Measurements from ENCODE around the gene CD79B. TPM values are rescaled to one million over a fixed set of nuclear protein-coding genes. Genes with fewer than 3 reads are reported as not detected.

The CD79B gene
- total and polyA plus RNA-seq, 10 of the 15 experiments (the other 5 are each of a cell fraction or from before 2014, with no cell fraction given): 17.5 to 148 (median 79.1) TPM

GRCh38 chr17:63960430-63960829 lies 28.3 kb upstream of the CD79B start:
- H3K9ac ChIP-seq (ENCODE audit: control insufficient read depth, insufficient read depth, low read length): no peak overlapping the region
- in situ Hi-C loops (cut with MboI): no loop called here
- no peaks in the 10 kb centered on the region for H3K4me1 ChIP-seq (ENCODE audit: control insufficient read depth, insufficient read depth, low read length)
- no peak overlapping the region for H3K4me2 ChIP-seq (ENCODE audit: control insufficient read depth, insufficient read depth)
- DNase-seq (ENCODE audit: low read depth, low spot score) (no peak), ATAC-seq (no peak), FAIRE-seq (no peak)
- no peaks in the 10 kb centered on the region for H3K79me2 ChIP-seq (ENCODE audit: control insufficient read depth, insufficient read depth, low read length)
- H3K9me3 ChIP-seq (replicated peaks; ENCODE audit: control insufficient read depth, insufficient read depth, low read length): no peaks in the 10 kb centered on the region
- WGBS (ENCODE audit: insufficient coverage, insufficient replicate concordance, low lambda C conversion rate, missing lambda C conversion rate): 61% methylated on average over 7 of the region's 7 CpGs
- H3K36me3 ChIP-seq (ENCODE audit: control insufficient read depth in 2 of 2, insufficient read depth in 2 of 2, low read length in 1 of 2): no peaks in the 10 kb centered on the region
- H2AFZ ChIP-seq (ENCODE audit: control insufficient read depth, low read depth, low read length): no peak overlapping the region
- intact Hi-C loops (cut with micrococcal nuclease; ENCODE audit: unreplicated experiment): no loop called here
- BruUV-seq (replicated peaks): no TSS peak
- RAD21 ChIA-PET (ENCODE audit: unreplicated experiment): interaction anchor here (0.5 kb wide), 1 partner anchor 13 kb away, joined by 3 read pairs; no protein-coding TSS in a partner anchor
- POLR2A ChIA-PET: no interaction called here
- H3K27ac ChIP-seq (ENCODE audit: control insufficient read depth, insufficient read depth): no peak overlapping the region
- no peaks in the 10 kb centered on the region for H4K20me1 ChIP-seq (ENCODE audit: control insufficient read depth, insufficient read depth)
- SMC1A ChIA-PET (ENCODE audit: uncharacterized antibody, unreplicated experiment): no interaction called here
- CTCF ChIA-PET: interaction anchor here (1.0 to 2.2 kb wide), 2 partner anchors 10 to 14 kb away, joined by 3 to 6 read pairs; no protein-coding TSS in a partner anchor
- no peak overlapping the region for H3K4me3 ChIP-seq
- no peaks in the 10 kb centered on the region for H3K27me3 ChIP-seq (replicated peaks in 1 of 2; ENCODE audit: control insufficient read depth in 2 of 2, insufficient read depth in 2 of 2, low read length in 1 of 2)
- TF ChIP-seq, protein P1, sequence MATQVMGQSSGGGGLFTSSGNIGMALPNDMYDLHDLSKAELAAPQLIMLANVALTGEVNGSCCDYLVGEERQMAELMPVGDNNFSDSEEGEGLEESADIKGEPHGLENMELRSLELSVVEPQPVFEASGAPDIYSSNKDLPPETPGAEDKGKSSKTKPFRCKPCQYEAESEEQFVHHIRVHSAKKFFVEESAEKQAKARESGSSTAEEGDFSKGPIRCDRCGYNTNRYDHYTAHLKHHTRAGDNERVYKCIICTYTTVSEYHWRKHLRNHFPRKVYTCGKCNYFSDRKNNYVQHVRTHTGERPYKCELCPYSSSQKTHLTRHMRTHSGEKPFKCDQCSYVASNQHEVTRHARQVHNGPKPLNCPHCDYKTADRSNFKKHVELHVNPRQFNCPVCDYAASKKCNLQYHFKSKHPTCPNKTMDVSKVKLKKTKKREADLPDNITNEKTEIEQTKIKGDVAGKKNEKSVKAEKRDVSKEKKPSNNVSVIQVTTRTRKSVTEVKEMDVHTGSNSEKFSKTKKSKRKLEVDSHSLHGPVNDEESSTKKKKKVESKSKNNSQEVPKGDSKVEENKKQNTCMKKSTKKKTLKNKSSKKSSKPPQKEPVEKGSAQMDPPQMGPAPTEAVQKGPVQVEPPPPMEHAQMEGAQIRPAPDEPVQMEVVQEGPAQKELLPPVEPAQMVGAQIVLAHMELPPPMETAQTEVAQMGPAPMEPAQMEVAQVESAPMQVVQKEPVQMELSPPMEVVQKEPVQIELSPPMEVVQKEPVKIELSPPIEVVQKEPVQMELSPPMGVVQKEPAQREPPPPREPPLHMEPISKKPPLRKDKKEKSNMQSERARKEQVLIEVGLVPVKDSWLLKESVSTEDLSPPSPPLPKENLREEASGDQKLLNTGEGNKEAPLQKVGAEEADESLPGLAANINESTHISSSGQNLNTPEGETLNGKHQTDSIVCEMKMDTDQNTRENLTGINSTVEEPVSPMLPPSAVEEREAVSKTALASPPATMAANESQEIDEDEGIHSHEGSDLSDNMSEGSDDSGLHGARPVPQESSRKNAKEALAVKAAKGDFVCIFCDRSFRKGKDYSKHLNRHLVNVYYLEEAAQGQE (IDR thresholded peaks at IDR 0.05; ENCODE audit: low read depth, low read length): no peak
- TF ChIP-seq, protein P2, sequence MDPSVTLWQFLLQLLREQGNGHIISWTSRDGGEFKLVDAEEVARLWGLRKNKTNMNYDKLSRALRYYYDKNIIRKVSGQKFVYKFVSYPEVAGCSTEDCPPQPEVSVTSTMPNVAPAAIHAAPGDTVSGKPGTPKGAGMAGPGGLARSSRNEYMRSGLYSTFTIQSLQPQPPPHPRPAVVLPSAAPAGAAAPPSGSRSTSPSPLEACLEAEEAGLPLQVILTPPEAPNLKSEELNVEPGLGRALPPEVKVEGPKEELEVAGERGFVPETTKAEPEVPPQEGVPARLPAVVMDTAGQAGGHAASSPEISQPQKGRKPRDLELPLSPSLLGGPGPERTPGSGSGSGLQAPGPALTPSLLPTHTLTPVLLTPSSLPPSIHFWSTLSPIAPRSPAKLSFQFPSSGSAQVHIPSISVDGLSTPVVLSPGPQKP (IDR thresholded peaks at IDR 0.05; ENCODE audit: low read depth, low read length): no peak
- no peak for TF ChIP-seq EZH2 (IDR thresholded peaks at IDR 0.05; ENCODE audit: borderline replicate concordance, control insufficient read depth, low read depth, low read length)
- TF ChIP-seq SMC3 (IDR thresholded peaks at IDR 0.05; ENCODE audit: borderline replicate concordance, low read length): no peak
- TF ChIP-seq NFIC (IDR thresholded peaks at IDR 0.05; ENCODE audit: low read depth, low read length): no peak
- TF ChIP-seq HDAC2 (IDR thresholded peaks at IDR 0.05): no peak
- no peak for TF ChIP-seq SREBF2 (IDR thresholded peaks at IDR 0.05; ENCODE audit: low read length)
- TF ChIP-seq PBX3 (IDR thresholded peaks at IDR 0.05; ENCODE audit: insufficient replicate concordance, low read depth, low read length): no peak
- TF ChIP-seq ETV6 (conservative IDR thresholded peaks at IDR 0.05 in 1 of 2, IDR thresholded peaks at IDR 0.05 in 1 of 2; ENCODE audit: borderline replicate concordance in 1 of 2, low read depth in 1 of 2): no peak
- TF ChIP-seq CBFB (IDR thresholded peaks at IDR 0.05; ENCODE audit: low read depth): no peak
- no peak for TF ChIP-seq ZNF687 (IDR thresholded peaks at IDR 0.05)
- TF ChIP-seq SUZ12 (IDR thresholded peaks at IDR 0.05; ENCODE audit: unreplicated experiment): no peak
- no peak for TF ChIP-seq SPI1 (IDR thresholded peaks at IDR 0.05; ENCODE audit: borderline replicate concordance, insufficient read depth, low read depth, low read length)
- TF ChIP-seq BMI1 (IDR thresholded peaks at IDR 0.05; ENCODE audit: borderline replicate concordance): no peak

Measured in GM12878 (cell line).